Stimulated activated CD4-positive, alpha-beta T cell treated with anti-CD3 and anti-CD28 coated beads, Interleukin-15, amount 100 ng/mL, for 48 hours (primary cell): ENCODE measurements around the gene BCO1.

Source experiments
- DNase-seq, 2 donors: peaks; one replicate each; pipeline ENCODE4 v3.0.0-alpha.2; 2020; ENCODE audit warnings: low read depth in 2 of 2

Gene BCO1

GRCh38 chr16:81318711-81319110 lies 80.2 kb downstream of the BCO1 start:
- DNase-seq = no peak

- DNase-seq = no peak
Measured at GRCh38 chr16:81319221-81319912, 80.9 kb downstream of the BCO1 start.

DNA sequence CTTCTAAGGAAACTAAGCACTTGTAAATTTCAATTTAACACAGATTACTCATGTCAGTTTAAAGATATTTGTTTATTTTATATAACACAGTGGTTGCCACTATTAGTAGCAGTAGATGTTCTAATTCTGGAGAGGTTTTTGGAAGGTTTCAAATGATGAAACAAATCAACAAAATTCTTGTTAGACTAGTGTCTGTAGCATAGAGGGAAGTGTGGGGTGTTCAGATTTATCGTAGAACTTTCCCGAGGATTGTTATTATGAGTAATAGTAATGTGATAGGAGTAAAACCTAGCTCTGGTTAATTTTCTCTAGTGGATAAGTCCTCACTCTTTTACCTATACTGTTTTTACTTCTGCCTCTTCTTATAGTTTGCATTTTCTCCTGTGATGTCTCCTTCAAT lies 82.5 kb downstream of the BCO1 start:
- no peak for DNase-seq

DNA sequence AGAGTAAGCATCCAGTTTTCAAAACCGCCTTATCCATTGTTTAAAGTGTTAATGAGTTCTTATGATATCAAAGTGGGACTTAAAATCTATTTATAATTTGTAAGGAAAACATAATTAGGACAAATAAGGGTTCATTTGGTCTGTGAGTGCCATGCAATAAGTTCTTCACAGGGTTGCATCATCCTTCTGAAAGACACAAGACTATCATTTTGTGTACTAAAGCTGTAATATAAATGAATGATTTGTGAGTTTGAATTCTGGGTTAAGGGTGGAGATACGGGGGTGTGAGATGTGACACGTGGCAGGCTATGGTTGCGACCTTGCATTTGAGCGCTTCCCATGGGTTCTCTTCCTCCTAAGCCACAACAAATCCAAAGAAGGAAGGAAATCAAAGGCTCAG lies 83.0 kb downstream of the BCO1 start:
- no peak for DNase-seq

- DNase-seq = no peak
Measured at GRCh38 chr16:81324808-81325207, 86.3 kb downstream of the BCO1 start.

GRCh38 chr16:81327011-81327410 lies 88.5 kb downstream of the BCO1 start:
- DNase-seq = no peak

DNA sequence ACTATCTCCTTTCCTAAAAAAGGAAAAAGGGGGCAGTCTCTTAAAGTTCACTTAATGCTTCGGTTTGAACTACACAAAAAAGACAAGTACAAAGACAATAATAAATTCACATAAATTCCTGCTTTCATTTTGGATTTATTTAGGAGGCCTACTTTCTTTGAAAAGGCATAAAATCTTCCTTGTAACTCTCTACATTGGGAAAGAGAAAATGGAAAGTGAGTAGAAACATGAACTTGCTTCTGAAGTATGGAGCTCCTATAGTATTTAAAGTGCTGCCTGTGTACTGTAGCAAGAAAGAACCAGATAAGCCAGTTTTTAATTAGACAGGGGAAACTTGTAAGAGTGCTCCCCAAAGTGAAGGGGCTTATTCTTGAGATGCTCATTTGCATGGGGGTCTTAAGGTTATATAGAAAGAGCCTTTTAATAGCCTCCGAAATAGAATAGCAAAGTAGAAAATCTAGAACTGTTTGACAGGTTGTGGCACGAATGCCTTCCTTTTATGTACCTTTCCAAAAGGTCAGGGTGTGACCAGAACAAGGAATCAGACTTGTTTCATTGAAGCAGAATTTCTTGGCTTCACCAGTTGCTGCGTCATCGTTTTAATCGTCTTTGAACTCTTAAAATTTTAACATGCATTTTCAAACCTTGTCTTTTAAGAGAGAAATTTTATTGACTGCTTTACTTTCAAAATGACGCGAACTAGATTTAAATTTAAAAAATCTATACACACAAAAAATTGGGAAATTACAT lies 89.1 kb downstream of the BCO1 start:
- DNase-seq = no peak

DNA sequence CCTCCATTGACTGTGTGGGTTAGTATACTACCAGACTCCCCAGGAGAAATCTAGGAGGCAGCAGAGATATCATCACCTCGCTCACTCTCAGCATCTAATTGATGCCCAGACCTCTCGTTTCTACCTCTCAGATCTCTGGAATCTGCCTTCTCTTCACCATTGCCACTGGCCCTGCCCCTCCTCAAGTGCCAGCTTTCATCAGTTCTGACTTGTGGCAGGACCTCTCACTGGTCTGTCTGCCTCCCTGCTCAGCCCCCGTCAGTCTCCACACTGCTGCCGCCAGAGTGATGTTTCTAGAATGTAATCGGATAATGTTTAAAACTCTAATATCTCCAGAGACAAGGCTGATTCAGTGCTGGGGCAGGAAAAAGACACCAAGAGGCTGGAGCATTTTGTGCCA lies 91.5 kb downstream of the BCO1 start:
- DNase-seq = no peak

- no peak for DNase-seq
Measured at GRCh38 chr16:81333356-81333755, 94.9 kb downstream of the BCO1 start.

DNA sequence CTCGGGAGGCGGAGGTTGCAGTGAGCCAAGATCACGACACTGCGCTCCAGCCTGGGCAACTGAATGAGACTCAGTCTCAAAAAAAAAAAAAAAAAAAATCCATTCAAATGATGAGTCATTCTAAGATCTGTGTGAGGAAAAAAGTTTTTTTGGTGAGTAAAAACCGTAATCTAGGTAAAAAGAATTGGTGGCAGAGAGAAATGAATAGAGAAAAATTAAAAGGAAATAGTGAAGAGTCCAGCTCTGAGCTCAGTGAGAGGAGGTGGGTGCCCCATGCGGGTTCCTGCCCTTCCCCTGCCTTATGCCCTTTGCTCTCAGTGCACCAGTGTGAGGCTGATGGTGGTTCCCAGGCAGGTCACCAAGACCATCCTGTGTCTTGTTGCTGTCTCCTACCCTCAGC lies 97.2 kb downstream of the BCO1 start:
- DNase-seq = peak in 1 of 2 donors; percentile 12

DNA sequence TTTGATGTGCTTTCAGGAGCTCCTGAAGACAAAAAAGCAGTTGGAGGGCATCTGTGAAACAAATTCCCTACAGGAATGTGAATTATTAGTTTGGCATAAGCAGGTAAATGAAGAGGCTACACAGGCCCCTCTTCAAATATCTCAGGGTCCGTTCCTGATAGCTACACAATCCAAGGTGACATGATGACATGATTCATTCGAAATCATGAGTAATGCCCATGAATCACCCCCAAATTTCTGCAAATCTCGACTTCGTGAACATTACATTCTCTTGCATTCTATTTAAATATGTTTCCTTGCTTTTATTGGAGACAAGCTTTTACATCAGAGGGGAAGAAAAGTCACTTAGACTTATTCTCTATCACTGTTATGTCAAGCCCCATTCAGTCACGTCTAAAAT lies 98.6 kb downstream of the BCO1 start:
- DNase-seq = no peak
